Coronary artery (tissue), 2 donors: Measurements from ENCODE around the gene SPINK8.

ENCODE experiments used
- DNase-seq: peaks from one replicate; pipeline ENCODE4 v3.0.0-alpha.2; 2017; ENCODE audit warnings: low spot score
- H3K27ac ChIP-seq, 2 donors: fragments of 200-600 bp; sonication (generic); one replicate each; pipeline ENCODE4 v1.5.1; 2016 to 2019
- H3K4me3 ChIP-seq: fragments of 200-600 bp; sonication (generic); 2 replicates; pipeline ENCODE4 v1.5.1; 2016; ENCODE audit warnings: mild to moderate bottlenecking, moderate library complexity
- TF ChIP-seq, protein P1 (sequence below): fragments of 200-600 bp; sonication (generic); IDR thresholded peaks from one replicate; pipeline ENCODE4 v1.5.1; 2019; ENCODE audit warnings: antibody characterized with exemption

SPINK8 gene

DNA sequence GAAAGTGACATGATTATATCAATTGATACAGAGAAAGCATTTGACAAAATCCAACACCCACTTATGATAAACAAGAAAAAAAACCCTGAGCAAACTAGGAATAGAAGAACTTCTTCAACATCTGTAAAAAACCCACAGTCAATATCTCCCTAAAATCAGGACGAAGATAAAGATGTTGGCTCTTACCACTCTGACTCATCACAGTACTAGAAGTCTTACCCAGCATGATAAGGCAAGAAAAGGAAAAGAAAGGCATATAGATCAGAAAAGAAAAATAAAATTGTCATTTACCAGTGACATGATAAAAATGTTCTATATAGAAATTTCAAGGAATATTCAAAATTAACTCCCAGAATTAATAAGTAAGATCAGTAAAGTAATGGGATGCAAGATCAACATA is 31.4 kb upstream of the SPINK8 start:
- no peak for DNase-seq
- Histone ChIP-seq H3K4me3 (no peak overlapping the region), H3K27ac (no peak overlapping the region)
- TF ChIP-seq, protein P1, sequence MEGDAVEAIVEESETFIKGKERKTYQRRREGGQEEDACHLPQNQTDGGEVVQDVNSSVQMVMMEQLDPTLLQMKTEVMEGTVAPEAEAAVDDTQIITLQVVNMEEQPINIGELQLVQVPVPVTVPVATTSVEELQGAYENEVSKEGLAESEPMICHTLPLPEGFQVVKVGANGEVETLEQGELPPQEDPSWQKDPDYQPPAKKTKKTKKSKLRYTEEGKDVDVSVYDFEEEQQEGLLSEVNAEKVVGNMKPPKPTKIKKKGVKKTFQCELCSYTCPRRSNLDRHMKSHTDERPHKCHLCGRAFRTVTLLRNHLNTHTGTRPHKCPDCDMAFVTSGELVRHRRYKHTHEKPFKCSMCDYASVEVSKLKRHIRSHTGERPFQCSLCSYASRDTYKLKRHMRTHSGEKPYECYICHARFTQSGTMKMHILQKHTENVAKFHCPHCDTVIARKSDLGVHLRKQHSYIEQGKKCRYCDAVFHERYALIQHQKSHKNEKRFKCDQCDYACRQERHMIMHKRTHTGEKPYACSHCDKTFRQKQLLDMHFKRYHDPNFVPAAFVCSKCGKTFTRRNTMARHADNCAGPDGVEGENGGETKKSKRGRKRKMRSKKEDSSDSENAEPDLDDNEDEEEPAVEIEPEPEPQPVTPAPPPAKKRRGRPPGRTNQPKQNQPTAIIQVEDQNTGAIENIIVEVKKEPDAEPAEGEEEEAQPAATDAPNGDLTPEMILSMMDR: no peak

DNA sequence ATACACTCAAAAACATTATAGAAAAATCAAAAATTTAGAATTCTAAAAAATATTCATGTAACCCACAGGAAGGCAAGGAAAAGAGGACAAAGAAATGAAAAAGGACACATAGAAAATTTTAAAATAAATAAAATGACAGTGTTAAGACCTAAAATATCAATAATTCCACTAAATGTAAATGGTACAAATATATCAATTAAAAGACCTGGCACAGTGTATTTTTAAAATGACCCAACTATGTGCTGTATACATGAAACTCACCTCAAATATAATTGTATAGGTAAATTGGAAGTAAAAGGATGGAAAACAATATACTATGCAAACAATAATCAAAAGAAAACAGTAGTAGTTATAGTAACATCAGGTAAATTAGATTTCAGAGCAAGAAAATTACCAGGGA is 28.5 kb upstream of the SPINK8 start:
- no peak for DNase-seq
- TF ChIP-seq, protein P1: no peak
- H3K4me3 ChIP-seq: no peak overlapping the region
- no peak overlapping the region for H3K27ac ChIP-seq

DNA sequence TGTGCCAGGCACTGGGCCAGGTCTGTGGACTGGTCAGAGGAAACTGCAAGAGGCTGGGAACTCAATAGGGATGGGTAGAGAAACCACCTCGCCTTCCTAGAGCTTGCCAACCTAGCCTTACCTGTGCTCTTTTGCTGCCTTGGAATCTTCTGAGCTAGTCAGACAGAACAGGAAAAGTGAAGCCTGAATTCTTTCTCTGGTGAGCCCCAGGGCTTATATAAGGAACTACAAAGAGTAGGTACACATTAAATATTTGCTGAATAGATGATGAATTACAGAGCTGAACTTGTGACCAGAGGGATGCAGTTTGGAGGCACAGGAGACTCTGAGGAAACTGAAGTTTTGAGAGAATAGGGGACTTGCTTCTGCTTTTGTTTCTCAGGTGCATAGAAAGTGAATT is 23.0 kb upstream of the SPINK8 start:
- H3K27ac ChIP-seq: no peak overlapping the region
- no peak for DNase-seq
- H3K4me3 ChIP-seq: no peak overlapping the region
- TF ChIP-seq, protein P1: no peak

DNA sequence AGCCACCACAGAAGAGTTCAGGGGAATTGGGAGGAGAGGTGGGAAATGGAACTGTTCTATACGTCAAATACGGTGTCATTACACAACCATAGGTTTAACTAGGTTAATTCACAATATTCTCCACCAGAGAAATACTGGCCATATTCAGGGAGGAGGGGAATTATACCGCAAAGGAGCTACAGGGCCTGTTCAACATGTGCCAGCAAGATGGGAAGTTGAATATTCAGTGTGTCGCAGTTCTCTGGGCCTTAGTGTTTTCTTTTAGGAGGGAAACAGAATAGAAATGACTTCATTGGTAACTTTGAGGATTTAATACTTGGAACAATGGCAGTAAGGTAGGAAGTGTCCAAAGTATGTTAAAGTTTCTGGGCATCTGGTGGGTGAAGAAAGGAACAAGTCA is 20.5 kb upstream of the SPINK8 start:
- Histone ChIP-seq H3K4me3 (no peak overlapping the region), H3K27ac (no peak overlapping the region)
- TF ChIP-seq, protein P1: no peak
- no peak for DNase-seq

DNA sequence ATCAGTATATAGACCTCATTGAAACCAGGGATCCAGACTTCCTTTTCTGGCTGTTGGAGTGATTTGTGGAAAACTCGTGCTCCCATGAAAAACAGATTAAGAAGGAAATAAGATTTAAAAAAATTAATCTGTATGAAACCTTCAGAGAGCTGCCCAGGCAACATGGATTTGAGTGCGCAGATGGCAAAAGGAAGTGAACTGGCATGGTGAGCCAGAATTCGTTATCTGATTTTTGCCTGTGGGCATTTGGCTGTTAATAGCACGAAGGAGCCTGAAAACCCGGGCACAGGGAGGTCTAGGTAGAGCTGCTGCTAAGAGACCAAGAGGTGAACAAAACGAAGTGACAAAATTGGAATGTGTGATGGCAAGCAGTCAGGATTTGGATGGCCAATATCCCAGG is 19.1 kb upstream of the SPINK8 start:
- DNase-seq: no peak
- no peak overlapping the region for H3K27ac ChIP-seq
- no peak overlapping the region for H3K4me3 ChIP-seq
- TF ChIP-seq, protein P1: no peak

DNA sequence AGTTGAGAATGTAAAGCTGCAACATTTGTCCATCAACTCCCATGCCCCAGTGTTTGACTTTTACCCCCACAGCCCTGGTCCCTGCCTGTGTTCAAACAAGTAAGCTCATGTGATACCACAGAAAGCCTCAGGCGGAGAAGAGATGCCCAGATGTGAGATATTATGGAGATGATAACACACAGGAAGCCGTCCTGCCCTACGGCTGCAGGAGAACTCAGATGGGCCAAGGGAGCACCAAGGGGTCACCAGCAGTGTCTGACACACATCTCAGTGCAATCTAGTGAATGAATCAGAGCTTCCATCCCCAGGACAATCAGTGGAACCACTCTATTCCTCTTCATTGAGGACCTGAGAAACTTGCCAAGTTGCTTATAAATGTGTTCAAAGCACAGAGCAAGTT is 14.0 kb upstream of the SPINK8 start:
- no peak overlapping the region for H3K4me3 ChIP-seq
- no peak for DNase-seq
- TF ChIP-seq, protein P1: no peak
- H3K27ac ChIP-seq: no peak overlapping the region

DNA sequence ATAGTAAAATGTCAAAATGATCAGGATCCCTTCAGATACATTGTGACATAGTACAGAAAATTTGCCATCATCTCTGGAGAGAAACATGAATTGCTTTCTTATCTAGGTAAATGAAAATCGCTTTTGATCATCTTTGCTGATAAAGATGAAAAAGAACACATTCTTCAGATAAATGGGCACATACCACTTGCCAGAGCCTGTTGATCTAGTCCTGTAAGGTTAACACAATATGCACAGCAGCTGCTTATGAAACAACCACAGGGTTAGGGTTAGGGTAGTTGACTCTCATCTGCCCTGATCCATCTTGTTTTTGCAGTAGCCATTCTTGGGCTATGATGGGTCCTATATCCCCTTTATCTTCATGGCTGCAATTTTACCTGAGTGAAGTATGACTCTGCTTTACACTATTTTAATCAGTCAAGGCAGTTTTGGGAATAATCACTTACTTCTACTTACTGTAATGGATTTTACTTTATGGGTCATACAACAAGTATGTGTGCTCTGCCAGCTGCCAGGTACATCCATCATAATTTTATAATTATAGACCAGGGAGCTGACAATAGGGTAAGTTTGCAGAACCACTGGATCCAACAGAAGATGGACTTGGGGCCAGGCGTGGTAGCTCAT is 12.6 kb upstream of the SPINK8 start:
- DNase-seq: no peak
- H3K4me3 ChIP-seq: no peak overlapping the region
- TF ChIP-seq, protein P1: no peak
- no peak overlapping the region for H3K27ac ChIP-seq
